ENCODE results near the gene CLEC2D.
A peak's percentile ranks its signal among the peaks of the same experiment; 100 is the strongest.

The CLEC2D gene

DNA sequence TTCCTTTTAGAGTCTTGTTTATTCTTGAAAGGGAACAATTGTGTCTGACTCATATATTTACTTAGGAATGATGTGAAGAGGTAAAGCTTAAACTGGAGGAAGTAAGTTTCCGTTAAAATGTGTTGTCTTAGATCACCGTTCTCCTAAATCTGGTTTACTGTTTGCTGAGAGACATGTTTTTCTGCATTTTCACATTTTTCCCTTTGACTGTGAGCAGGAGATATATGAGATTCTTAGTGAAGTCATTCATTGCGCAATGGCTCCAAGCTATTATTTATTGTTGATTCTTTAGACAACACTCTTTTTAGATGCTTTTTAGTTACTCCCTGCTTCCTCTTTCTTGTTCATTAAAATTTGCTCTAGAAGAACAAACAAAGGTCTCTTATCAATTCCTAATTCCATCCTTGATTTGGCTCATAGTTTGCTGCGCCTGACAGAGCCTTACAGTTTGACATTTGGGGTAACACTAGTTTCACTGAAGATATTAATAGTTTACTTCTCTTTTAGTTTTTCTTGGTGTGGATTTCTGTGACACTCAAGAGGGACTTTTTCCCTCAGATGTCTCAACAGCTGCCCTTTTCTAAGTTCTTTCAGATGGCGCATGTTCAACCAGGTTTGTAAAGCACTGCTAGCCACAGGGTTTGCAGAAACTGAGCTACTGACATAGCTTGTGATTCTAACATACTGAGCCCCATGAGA, 52.0 kb downstream of the CLEC2D start:
- no peaks in the 10 kb centered on the region for H4K20me1 ChIP-seq (ENCODE audit: insufficient read depth)
- H3K27ac ChIP-seq: peak overlapping the region; percentile 82
- no peaks in the 10 kb centered on the region for H3K36me3 ChIP-seq (ENCODE audit: insufficient read depth)
- H3K4me3 ChIP-seq (IDR thresholded peaks at IDR 0.05; ENCODE audit: insufficient read depth, low read depth, low read length): no peak overlapping the region
- no peaks in the 10 kb centered on the region for H3K79me2 ChIP-seq (ENCODE audit: insufficient read depth, low read depth)
- peak overlapping the region; percentile 46 for H3K9ac ChIP-seq
- H3K27me3 ChIP-seq (ENCODE audit: insufficient read depth, low read depth): no peaks in the 10 kb centered on the region
- peak overlapping the region; percentile 87 for H3K4me2 ChIP-seq
- peaks cover 84% of the 10 kb centered on the region for H3K4me1 ChIP-seq (ENCODE audit: low read depth, poor library complexity, severe bottlenecking)
- TF ChIP-seq, protein P1, sequence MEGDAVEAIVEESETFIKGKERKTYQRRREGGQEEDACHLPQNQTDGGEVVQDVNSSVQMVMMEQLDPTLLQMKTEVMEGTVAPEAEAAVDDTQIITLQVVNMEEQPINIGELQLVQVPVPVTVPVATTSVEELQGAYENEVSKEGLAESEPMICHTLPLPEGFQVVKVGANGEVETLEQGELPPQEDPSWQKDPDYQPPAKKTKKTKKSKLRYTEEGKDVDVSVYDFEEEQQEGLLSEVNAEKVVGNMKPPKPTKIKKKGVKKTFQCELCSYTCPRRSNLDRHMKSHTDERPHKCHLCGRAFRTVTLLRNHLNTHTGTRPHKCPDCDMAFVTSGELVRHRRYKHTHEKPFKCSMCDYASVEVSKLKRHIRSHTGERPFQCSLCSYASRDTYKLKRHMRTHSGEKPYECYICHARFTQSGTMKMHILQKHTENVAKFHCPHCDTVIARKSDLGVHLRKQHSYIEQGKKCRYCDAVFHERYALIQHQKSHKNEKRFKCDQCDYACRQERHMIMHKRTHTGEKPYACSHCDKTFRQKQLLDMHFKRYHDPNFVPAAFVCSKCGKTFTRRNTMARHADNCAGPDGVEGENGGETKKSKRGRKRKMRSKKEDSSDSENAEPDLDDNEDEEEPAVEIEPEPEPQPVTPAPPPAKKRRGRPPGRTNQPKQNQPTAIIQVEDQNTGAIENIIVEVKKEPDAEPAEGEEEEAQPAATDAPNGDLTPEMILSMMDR (conservative IDR thresholded peaks at IDR 0.05; ENCODE audit: low read depth, low read length): no peak
- H2AFZ ChIP-seq (ENCODE audit: low read depth): peak overlapping the region; percentile 41

DNA sequence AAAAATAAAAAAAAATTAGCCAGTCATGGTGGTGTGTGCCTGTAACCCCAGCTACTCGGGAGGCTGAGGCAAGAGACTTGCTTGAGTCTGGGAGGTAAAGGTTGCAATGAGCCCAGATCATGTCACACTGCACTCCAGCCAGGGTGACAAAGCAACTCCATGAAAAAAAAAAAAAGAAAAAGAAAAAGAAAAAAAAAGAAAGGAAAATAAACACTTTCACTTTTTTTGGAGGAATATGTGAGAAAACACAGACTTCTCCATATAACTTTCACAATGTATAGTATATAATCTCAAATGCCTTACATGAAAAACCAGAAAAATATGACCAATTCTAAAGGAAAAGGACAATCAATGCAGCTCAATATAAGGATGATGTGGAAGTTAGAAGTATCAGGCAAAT, 54.5 kb downstream of the CLEC2D start:
- TF ChIP-seq, protein P1 (conservative IDR thresholded peaks at IDR 0.05; ENCODE audit: low read depth, low read length): no peak
- no peaks in the 10 kb centered on the region for H4K20me1 ChIP-seq (ENCODE audit: insufficient read depth)
- no peaks in the 10 kb centered on the region for H3K27me3 ChIP-seq (ENCODE audit: insufficient read depth, low read depth)
- no peaks in the 10 kb centered on the region for H3K79me2 ChIP-seq (ENCODE audit: insufficient read depth, low read depth)
- no peak overlapping the region for H2AFZ ChIP-seq (ENCODE audit: low read depth)
- no peak overlapping the region for H3K4me2 ChIP-seq
- H3K36me3 ChIP-seq (ENCODE audit: insufficient read depth): no peaks in the 10 kb centered on the region
- H3K27ac ChIP-seq: peak overlapping the region; percentile 82; the same call in 1 of the 2 replicates
- H3K4me1 ChIP-seq (ENCODE audit: low read depth, poor library complexity, severe bottlenecking): peaks cover 60% of the 10 kb centered on the region
- no peak overlapping the region for H3K9ac ChIP-seq
- no peak overlapping the region for H3K4me3 ChIP-seq (IDR thresholded peaks at IDR 0.05; ENCODE audit: insufficient read depth, low read depth, low read length)

DNA sequence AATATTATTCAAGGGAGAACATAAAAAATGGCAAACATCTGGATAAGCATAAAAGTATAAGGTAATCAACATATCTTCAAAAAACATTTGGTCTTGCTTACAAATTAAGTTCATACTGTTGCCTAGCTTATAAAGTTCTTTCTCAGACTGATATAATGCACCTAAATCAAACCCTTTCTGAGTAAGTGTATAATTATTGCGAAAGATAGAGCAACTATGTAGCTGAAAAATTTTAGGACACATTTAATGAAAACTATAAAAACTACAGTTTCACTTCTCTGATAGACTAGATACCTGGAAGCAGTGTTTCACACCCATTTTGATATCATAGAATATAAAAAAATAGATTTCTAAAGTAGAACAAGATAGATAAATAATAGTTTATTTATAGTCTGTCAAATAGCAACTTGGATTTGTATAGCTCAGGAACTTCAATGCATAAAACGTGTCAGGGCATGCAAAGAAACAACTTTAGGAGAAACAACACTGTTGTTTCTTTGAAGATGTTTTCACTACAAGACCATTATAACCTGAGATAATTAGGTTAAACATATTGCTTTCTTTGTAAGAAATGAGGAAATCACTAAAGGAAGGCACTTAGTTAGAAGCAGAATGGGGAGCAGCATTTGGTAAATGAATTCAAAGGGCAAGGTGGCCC, 55.8 kb downstream of the CLEC2D start:
- H3K79me2 ChIP-seq (ENCODE audit: insufficient read depth, low read depth): no peaks in the 10 kb centered on the region
- no peak overlapping the region for H3K4me2 ChIP-seq
- TF ChIP-seq, protein P1 (conservative IDR thresholded peaks at IDR 0.05; ENCODE audit: low read depth, low read length): no peak
- H3K4me1 ChIP-seq (ENCODE audit: low read depth, poor library complexity, severe bottlenecking): peaks cover 49% of the 10 kb centered on the region
- no peak overlapping the region for H3K4me3 ChIP-seq (IDR thresholded peaks at IDR 0.05; ENCODE audit: insufficient read depth, low read depth, low read length)
- H3K36me3 ChIP-seq (ENCODE audit: insufficient read depth): no peaks in the 10 kb centered on the region
- H3K27ac ChIP-seq: no peak overlapping the region
- no peak overlapping the region for H3K9ac ChIP-seq
- H3K27me3 ChIP-seq (ENCODE audit: insufficient read depth, low read depth): no peaks in the 10 kb centered on the region
- no peak overlapping the region for H2AFZ ChIP-seq (ENCODE audit: low read depth)
- no peaks in the 10 kb centered on the region for H4K20me1 ChIP-seq (ENCODE audit: insufficient read depth)

DNA sequence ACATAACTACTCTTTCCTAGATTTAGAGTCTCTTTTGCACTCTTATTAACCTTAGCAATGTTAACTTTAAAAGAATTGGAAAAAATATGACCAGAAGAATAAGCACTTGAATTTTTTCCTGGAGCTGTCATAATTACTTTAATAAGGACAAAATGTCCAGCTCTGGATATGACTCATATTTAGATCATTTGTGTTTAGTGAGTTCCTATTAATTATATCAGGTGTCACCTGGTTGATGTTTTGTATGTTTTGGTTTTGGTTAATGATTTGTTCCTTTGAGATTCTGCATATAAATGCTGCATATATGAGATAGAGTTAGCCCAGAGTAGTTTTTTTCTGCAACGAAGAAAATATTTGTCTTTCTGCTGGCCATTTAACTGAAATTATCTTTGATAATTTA, 58.3 kb downstream of the CLEC2D start:
- Histone ChIP-seq H4K20me1 (ENCODE audit: insufficient read depth) (no peaks in the 10 kb centered on the region), H3K27ac (no peak overlapping the region), H3K4me3 (IDR thresholded peaks at IDR 0.05; ENCODE audit: insufficient read depth, low read depth, low read length) (no peak overlapping the region), H2AFZ (ENCODE audit: low read depth) (no peak overlapping the region), H3K4me2 (no peak overlapping the region), H3K36me3 (ENCODE audit: insufficient read depth) (no peaks in the 10 kb centered on the region), H3K4me1 (ENCODE audit: low read depth, poor library complexity, severe bottlenecking) (peaks cover 46% of the 10 kb centered on the region), H3K27me3 (ENCODE audit: insufficient read depth, low read depth) (no peaks in the 10 kb centered on the region), H3K9ac (no peak overlapping the region), H3K79me2 (ENCODE audit: insufficient read depth, low read depth) (no peaks in the 10 kb centered on the region)
- TF ChIP-seq, protein P1 (conservative IDR thresholded peaks at IDR 0.05; ENCODE audit: low read depth, low read length): no peak

All from KMS-11 (cell line).